HL-60 (cell line): ENCODE results near the gene IRF1.
"Not testable (repeated sequence)": the region's sequence is repeated elsewhere in the genome, so short reads cannot be mapped to it uniquely, and the experiment has no call there.

Source experiments
- DNase-seq, 2 experiments: peaks; one replicate each; pipeline ENCODE4 v3.0.0-alpha.2; 2010 to 2020; ENCODE audit warnings: low read depth in 1 of 2, low spot score in 1 of 2
- H3K27ac ChIP-seq: fragments of 250-450 bp; sonication (Bioruptor Pico); replicated peaks from 2 replicates; pipeline ENCODE4 v1.5.1; 2020; ENCODE audit warnings: mild to moderate bottlenecking, moderate library complexity
- H3K27me3 ChIP-seq: fragments of 250-450 bp; sonication (Bioruptor Pico); 2 replicates; pipeline ENCODE4 v1.5.1; 2021; ENCODE audit warnings: mild to moderate bottlenecking, moderate library complexity; ENCODE audit not compliant: insufficient read depth, poor library complexity, severe bottlenecking
- H3K4me3 ChIP-seq: replicated peaks from 2 replicates; pipeline ENCODE4 v1.5.1; 2011; ENCODE audit warnings: mild to moderate bottlenecking, control low read depth, low read length; ENCODE audit not compliant: insufficient read depth
- GABPA ChIP-seq: IDR thresholded peaks from 2 replicates; pipeline ENCODE4 v1.6.1; 2012; ENCODE audit warnings: low read depth
- POLR2AphosphoS5 ChIP-seq: IDR thresholded peaks from 2 replicates; pipeline ENCODE4 v1.6.1; 2012; ENCODE audit warnings: low read depth
- SPI1 ChIP-seq: IDR thresholded peaks from 2 replicates; pipeline ENCODE4 v1.6.1; 2012; ENCODE audit warnings: low read depth, mild to moderate bottlenecking, borderline replicate concordance
- TF ChIP-seq, protein P1 (sequence below): IDR thresholded peaks from 2 replicates; pipeline ENCODE4 v1.6.1; 2012; ENCODE audit warnings: low read depth; ENCODE audit not compliant: insufficient replicate concordance
- TF ChIP-seq, protein P2 (sequence below): IDR thresholded peaks from one replicate; pipeline ENCODE4 v1.5.1; 2011; ENCODE audit warnings: low read length, control low read depth, inconsistent platforms; ENCODE audit not compliant: insufficient read depth

The IRF1 gene

DNA sequence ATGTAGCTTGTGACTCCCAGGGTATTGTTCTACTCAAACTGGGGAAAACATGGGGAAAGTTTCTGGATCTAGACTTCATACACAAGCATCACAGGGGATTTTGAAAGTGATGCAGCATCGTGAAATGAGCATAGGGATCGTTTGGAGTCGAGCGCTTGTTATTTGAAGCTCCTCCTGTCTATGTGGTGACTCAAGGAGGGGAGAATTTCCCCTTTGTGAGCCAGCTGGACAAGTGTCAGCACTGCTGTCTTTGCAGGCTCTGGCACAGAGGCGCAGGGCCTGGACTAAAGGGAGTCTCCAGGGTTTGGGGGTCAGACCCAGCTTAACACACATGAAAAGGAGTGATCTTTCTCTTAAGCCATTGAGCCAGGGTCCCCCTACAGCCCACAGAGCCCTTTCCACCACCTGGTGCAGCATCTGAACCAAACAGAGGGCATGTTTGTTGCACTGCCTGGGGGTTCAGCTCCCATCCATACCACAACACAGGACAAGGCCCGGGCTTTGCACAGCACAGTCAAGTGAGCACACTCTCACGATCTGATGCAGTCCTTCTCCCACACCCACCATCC lies 51.0 kb downstream of the IRF1 start:
- TF ChIP-seq SPI1, result no peak
- no peak for TF ChIP-seq POLR2AphosphoS5
- TF ChIP-seq, protein P1, sequence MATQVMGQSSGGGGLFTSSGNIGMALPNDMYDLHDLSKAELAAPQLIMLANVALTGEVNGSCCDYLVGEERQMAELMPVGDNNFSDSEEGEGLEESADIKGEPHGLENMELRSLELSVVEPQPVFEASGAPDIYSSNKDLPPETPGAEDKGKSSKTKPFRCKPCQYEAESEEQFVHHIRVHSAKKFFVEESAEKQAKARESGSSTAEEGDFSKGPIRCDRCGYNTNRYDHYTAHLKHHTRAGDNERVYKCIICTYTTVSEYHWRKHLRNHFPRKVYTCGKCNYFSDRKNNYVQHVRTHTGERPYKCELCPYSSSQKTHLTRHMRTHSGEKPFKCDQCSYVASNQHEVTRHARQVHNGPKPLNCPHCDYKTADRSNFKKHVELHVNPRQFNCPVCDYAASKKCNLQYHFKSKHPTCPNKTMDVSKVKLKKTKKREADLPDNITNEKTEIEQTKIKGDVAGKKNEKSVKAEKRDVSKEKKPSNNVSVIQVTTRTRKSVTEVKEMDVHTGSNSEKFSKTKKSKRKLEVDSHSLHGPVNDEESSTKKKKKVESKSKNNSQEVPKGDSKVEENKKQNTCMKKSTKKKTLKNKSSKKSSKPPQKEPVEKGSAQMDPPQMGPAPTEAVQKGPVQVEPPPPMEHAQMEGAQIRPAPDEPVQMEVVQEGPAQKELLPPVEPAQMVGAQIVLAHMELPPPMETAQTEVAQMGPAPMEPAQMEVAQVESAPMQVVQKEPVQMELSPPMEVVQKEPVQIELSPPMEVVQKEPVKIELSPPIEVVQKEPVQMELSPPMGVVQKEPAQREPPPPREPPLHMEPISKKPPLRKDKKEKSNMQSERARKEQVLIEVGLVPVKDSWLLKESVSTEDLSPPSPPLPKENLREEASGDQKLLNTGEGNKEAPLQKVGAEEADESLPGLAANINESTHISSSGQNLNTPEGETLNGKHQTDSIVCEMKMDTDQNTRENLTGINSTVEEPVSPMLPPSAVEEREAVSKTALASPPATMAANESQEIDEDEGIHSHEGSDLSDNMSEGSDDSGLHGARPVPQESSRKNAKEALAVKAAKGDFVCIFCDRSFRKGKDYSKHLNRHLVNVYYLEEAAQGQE, result no peak
- TF ChIP-seq, protein P2, sequence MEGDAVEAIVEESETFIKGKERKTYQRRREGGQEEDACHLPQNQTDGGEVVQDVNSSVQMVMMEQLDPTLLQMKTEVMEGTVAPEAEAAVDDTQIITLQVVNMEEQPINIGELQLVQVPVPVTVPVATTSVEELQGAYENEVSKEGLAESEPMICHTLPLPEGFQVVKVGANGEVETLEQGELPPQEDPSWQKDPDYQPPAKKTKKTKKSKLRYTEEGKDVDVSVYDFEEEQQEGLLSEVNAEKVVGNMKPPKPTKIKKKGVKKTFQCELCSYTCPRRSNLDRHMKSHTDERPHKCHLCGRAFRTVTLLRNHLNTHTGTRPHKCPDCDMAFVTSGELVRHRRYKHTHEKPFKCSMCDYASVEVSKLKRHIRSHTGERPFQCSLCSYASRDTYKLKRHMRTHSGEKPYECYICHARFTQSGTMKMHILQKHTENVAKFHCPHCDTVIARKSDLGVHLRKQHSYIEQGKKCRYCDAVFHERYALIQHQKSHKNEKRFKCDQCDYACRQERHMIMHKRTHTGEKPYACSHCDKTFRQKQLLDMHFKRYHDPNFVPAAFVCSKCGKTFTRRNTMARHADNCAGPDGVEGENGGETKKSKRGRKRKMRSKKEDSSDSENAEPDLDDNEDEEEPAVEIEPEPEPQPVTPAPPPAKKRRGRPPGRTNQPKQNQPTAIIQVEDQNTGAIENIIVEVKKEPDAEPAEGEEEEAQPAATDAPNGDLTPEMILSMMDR, result no peak
- TF ChIP-seq GABPA, result no peak
- no peak for DNase-seq
- H3K27ac ChIP-seq, result no peak overlapping the region
- no peaks in the 10 kb centered on the region for H3K27me3 ChIP-seq
- H3K4me3 ChIP-seq, result no peak overlapping the region

DNA sequence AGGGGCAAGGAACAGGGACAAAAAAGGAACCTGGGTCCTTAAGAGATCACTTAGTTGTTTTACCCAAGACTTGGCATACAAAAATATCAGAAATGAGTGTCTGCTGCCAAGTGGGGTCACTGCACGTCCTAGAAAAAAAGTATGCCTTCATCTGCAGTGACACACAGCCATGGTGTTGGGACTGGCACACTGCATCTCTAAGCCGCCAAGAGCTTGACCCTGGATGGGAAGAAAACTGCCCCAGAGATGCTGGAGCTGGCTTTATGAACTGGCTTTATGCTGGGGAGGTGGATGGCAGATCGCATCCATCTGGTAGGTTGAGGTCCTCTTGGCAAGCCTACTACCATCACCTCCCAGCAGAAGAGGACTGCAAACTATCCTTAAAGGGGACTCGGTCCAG lies 51.7 kb downstream of the IRF1 start:
- Histone ChIP-seq H3K27ac (peak overlapping the region; percentile 51; the same call in 1 of the 2 replicates), H3K27me3 (no peaks in the 10 kb centered on the region), H3K4me3 (no peak overlapping the region)
- no peak for DNase-seq
- TF ChIP-seq POLR2AphosphoS5 (no peak), GABPA (no peak), SPI1 (no peak)
- TF ChIP-seq, protein P1, result no peak
- TF ChIP-seq, protein P2, result no peak

DNA sequence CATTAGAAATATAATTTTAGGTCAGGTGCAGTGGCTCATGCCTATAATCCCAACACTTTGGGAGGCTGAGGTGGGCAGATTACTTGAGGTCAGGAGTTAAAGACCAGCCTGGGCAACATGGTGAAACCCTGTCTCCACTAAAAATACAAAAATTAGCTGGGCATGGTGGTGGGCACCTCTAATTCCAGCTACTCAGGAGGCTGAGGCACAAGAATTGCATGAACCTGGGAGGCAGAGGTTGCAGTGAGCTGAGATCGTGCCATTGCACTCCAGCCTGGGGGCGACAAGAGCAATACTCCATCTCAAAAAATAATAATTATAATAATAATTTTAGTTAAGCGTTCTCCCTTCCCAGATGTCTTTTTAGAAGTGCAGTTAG lies 52.3 kb downstream of the IRF1 start:
- not testable (repeated sequence) for H3K27me3 ChIP-seq, DNase-seq, H3K4me3 ChIP-seq
- peak overlapping the region; percentile 51 for H3K27ac ChIP-seq

DNA sequence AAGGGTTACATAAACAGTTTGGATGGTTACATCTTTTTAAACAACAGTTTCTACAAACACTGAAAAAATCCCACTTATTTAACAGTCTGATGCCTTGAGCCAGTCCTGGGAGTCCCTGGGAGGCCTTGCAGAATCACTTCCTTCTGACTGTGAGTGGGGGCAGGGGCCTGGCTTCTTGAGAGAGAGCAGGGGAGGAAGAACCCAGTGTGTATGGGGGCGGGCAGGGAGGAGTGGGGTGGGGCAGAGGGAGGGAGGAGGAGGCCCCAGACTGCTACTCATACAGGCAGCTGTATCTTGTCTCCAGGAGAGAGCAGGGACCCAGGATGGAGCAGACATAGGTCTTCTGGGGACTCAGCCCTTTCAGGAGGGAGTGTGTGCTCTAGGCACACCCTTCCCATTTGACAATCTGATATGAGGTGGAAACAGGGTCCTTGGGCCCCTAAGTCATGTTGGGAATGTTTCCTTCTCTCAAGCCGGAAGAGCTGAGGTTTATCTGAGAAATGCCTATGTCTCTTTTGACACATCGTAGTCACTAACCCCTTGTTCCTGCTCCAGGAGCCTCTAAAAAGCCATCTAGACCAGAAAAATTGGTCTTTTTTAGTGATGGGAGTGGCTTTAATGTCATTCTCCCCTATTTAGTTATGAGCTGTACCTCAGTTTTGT lies 52.8 kb downstream of the IRF1 start:
- DNase-seq, result peak in 1 of 2 experiments; percentile 83
- H3K27ac ChIP-seq, result peak overlapping the region; percentile 51

More for the DNA sequence above, 52.8 kb downstream of the IRF1 start:
- Histone ChIP-seq H3K27me3 (no peaks in the 10 kb centered on the region), H3K4me3 (no peak overlapping the region)
- TF ChIP-seq SPI1 (peak; percentile 50; the same call in 1 of the 2 replicates), POLR2AphosphoS5 (no peak)
